IMR-90 (cell line): ENCODE results near the gene MYOZ3. TPM values are rescaled to one million over a fixed set of nuclear protein-coding genes. Genes with fewer than 3 reads are reported as not detected.
A peak's percentile ranks its signal among the peaks of the same experiment; 100 is the strongest.

Source experiments
- ATAC-seq: fragments of 200-7000 bp; cut with Tn5 transposase; 2 replicates; pipeline ENCODE4 v1.9.1; 2020; ENCODE audit warnings: low read depth, mild to moderate bottlenecking, moderate library complexity
- BruUV-seq: library from RNA; stranded (reverse); fragments of 400-500 nt; replicated peaks from 2 replicates; lab custom pipeline; 2021; lab: Mats Ljungman, UMichigan
- CTCF ChIA-PET: fragments of 300-600 bp; formaldehyde crosslinking; extraction: SDS; loops from one replicate; lab custom pipeline; 2021; ENCODE audit warnings: antibody characterized with exemption; lab: Yijun Ruan, JAX
- POLR2A ChIA-PET: fragments of 300-600 bp; sonication (Branson Sonifier 250); formaldehyde crosslinking; loops from one replicate; lab custom pipeline; 2022; ENCODE audit warnings: antibody characterized with exemption; ENCODE audit not compliant: unreplicated experiment; lab: Charles Lee
- DNase-seq: peaks from one replicate; pipeline ENCODE4 v3.0.0; 2013
- H2AFZ ChIP-seq: replicated peaks from 2 replicates; pipeline ENCODE3; 2013; ENCODE audit warnings: low read length, mild to moderate bottlenecking; ENCODE audit not compliant: poor library complexity
- H2AK5ac ChIP-seq: 2 replicates; pipeline ENCODE4 v1.6.1; 2013; ENCODE audit warnings: low read depth, low read length, inconsistent platforms
- H2AK9ac ChIP-seq: replicated peaks from 2 replicates; pipeline ENCODE3; 2013; ENCODE audit warnings: mild to moderate bottlenecking, low read depth, low read length, moderate library complexity; ENCODE audit not compliant: poor library complexity
- H2BK120ac ChIP-seq: 2 replicates; pipeline ENCODE4 v1.6.1; 2013; ENCODE audit warnings: low read depth, low read length, inconsistent platforms
- H2BK15ac ChIP-seq: 3 replicates; pipeline ENCODE4 v1.6.1; 2013; ENCODE audit warnings: low read depth, low read length, inconsistent platforms
- H2BK20ac ChIP-seq: 2 replicates; pipeline ENCODE4 v1.6.1; 2013; ENCODE audit warnings: low read depth, mild to moderate bottlenecking, inconsistent platforms, low read length, moderate library complexity
- H2BK5ac ChIP-seq: 2 replicates; pipeline ENCODE4 v1.6.1; 2013; ENCODE audit warnings: mild to moderate bottlenecking, low read depth, low read length, inconsistent platforms; ENCODE audit not compliant: poor library complexity, severe bottlenecking
- H3K14ac ChIP-seq: replicated peaks from 2 replicates; pipeline ENCODE4 v1.6.1; 2013; ENCODE audit warnings: low read depth, low read length, inconsistent platforms
- H3K18ac ChIP-seq: 2 replicates; pipeline ENCODE4 v1.6.1; 2013; ENCODE audit warnings: low read depth, low read length, control low read depth
- H3K23ac ChIP-seq: 2 replicates; pipeline ENCODE4 v1.6.1; 2013; ENCODE audit warnings: low read depth, low read length, inconsistent platforms
- H3K27ac ChIP-seq: 2 replicates; pipeline ENCODE4 v1.5.1; 2013; ENCODE audit warnings: mild to moderate bottlenecking, control low read depth, low read length; ENCODE audit not compliant: insufficient read depth
- H3K27me3 ChIP-seq: 2 replicates; pipeline ENCODE4 v1.6.1; 2013; ENCODE audit warnings: low read length; ENCODE audit not compliant: control insufficient read depth, insufficient read depth
- H3K36me3 ChIP-seq: 2 replicates; pipeline ENCODE4 v1.6.1; 2013; ENCODE audit warnings: low read length, mixed read lengths; ENCODE audit not compliant: control insufficient read depth, insufficient read depth
- H3K4ac ChIP-seq: 2 replicates; pipeline ENCODE4 v1.6.1; 2013; ENCODE audit warnings: low read depth, low read length, inconsistent platforms
- H3K4me1 ChIP-seq: 2 replicates; pipeline ENCODE4 v1.6.1; 2013; ENCODE audit warnings: low read length, mixed read lengths; ENCODE audit not compliant: control insufficient read depth, insufficient read depth
- H3K4me2 ChIP-seq: 2 replicates; pipeline ENCODE4 v1.6.1; 2013; ENCODE audit warnings: low read depth, mild to moderate bottlenecking, control low read depth, low read length, moderate library complexity
- H3K4me3 ChIP-seq: 2 replicates; pipeline ENCODE4 v1.5.1; 2013; ENCODE audit warnings: low read depth, mild to moderate bottlenecking, control low read depth, low read length, moderate library complexity; ENCODE audit not compliant: insufficient read depth
- H3K56ac ChIP-seq: 2 replicates; pipeline ENCODE4 v1.6.1; 2013; ENCODE audit warnings: low read length, inconsistent platforms; ENCODE audit not compliant: insufficient read depth; ENCODE audit errors: extremely low read depth
- H3K79me1 ChIP-seq, 2 experiments: 2 replicates each; pipeline ENCODE4 v1.6.1; 2013; ENCODE audit warnings: low read length in 2 of 2, inconsistent platforms in 1 of 2, low read depth in 1 of 2
- H3K9ac ChIP-seq: 2 replicates; pipeline ENCODE4 v1.6.1; 2013; ENCODE audit warnings: low read depth, low read length, control low read depth
- H3K9me1 ChIP-seq: 2 replicates; pipeline ENCODE4 v1.6.1; 2013; ENCODE audit warnings: low read length, inconsistent platforms; ENCODE audit not compliant: insufficient read depth
- H3K9me3 ChIP-seq: 2 replicates; pipeline ENCODE4 v1.6.1; 2013; ENCODE audit warnings: low read length; ENCODE audit not compliant: control insufficient read depth, insufficient read depth
- H4K20me1 ChIP-seq: 2 replicates; pipeline ENCODE4 v1.6.1; 2013; ENCODE audit warnings: low read length, inconsistent platforms; ENCODE audit not compliant: insufficient read depth
- H4K5ac ChIP-seq: 2 replicates; pipeline ENCODE4 v1.6.1; 2013; ENCODE audit warnings: mild to moderate bottlenecking, low read depth, low read length, control low read depth
- H4K8ac ChIP-seq, 2 experiments: 2 replicates each; pipeline ENCODE4 v1.6.1; 2013; ENCODE audit warnings: low read depth in 2 of 2, low read length in 2 of 2, control low read depth in 1 of 2, inconsistent platforms in 1 of 2
- H4K91ac ChIP-seq: 2 replicates; pipeline ENCODE4 v1.6.1; 2013; ENCODE audit warnings: low read depth, low read length, inconsistent platforms; ENCODE audit not compliant: insufficient read depth
- BHLHE40 ChIP-seq: fragments of 150-350 bp; IDR thresholded peaks from 2 replicates; pipeline ENCODE4 v1.6.1; 2016; ENCODE audit warnings: mild to moderate bottlenecking, low read depth, low read length
- CEBPB ChIP-seq: IDR thresholded peaks from 2 replicates; pipeline ENCODE4 v1.6.1; 2012; ENCODE audit warnings: low read depth, low read length, improper control_type of control experiment
- CHD1 ChIP-seq: IDR thresholded peaks from 2 replicates; pipeline ENCODE4 v1.6.1; 2012; ENCODE audit warnings: low read depth, low read length, improper control_type of control experiment
- CTCF ChIP-seq: conservative IDR thresholded peaks from 2 replicates; pipeline ENCODE4 v1.5.1; 2012; ENCODE audit warnings: mild to moderate bottlenecking, low read depth, low read length, improper control_type of control experiment
- ELK1 ChIP-seq: fragments of 150-350 bp; IDR thresholded peaks from 2 replicates; pipeline ENCODE4 v1.6.1; 2016; ENCODE audit warnings: low read depth, mild to moderate bottlenecking, low read length, moderate library complexity, borderline replicate concordance
- FOS ChIP-seq: fragments of 150-350 bp; IDR thresholded peaks from 2 replicates; pipeline ENCODE4 v1.6.1; 2016; ENCODE audit warnings: low read depth, low read length
- MAFK ChIP-seq: IDR thresholded peaks from 2 replicates; pipeline ENCODE4 v1.6.1; 2012; ENCODE audit warnings: low read depth, low read length, improper control_type of control experiment
- MAZ ChIP-seq: IDR thresholded peaks from 2 replicates; pipeline ENCODE4 v1.6.1; 2012; ENCODE audit warnings: low read depth, mild to moderate bottlenecking, low read length, improper control_type of control experiment, moderate library complexity, borderline replicate concordance
- NFE2L2 ChIP-seq: fragments of 150-350 bp; IDR thresholded peaks from 2 replicates; pipeline ENCODE4 v1.6.1; 2016; ENCODE audit warnings: low read depth, mild to moderate bottlenecking, low read length
- POLR2A ChIP-seq: IDR thresholded peaks from 2 replicates; pipeline ENCODE4 v1.6.1; 2012; ENCODE audit warnings: mild to moderate bottlenecking, low read depth, low read length
- RAD21 ChIP-seq: IDR thresholded peaks from 2 replicates; pipeline ENCODE4 v1.6.1; 2012; ENCODE audit warnings: low read length, improper control_type of control experiment
- RCOR1 ChIP-seq: IDR thresholded peaks from 2 replicates; pipeline ENCODE4 v1.6.1; 2012; ENCODE audit warnings: mild to moderate bottlenecking, low read length, improper control_type of control experiment; ENCODE audit not compliant: insufficient replicate concordance
- SMC3 ChIP-seq: fragments of 150-350 bp; IDR thresholded peaks from 2 replicates; pipeline ENCODE4 v1.6.1; 2016; ENCODE audit warnings: low read depth, mild to moderate bottlenecking, antibody characterized with exemption, low read length, moderate library complexity
- USF2 ChIP-seq: fragments of 150-350 bp; IDR thresholded peaks from 2 replicates; pipeline ENCODE4 v1.6.1; 2017; ENCODE audit warnings: mild to moderate bottlenecking, antibody characterized with exemption, low read length, low read depth
- WGBS, 2 experiments: methylation state at CpG; one replicate each; pipeline versions ENCODE4 v1.1.5 to v1.1.7; 2013; ENCODE audit warnings: missing lambda C conversion rate in 2 of 2; ENCODE audit not compliant: insufficient read length in 1 of 2; ENCODE audit errors: extremely low coverage in 2 of 2; 5-methylcytosine and 5-hydroxymethylcytosine counted together
- dilution Hi-C: fragments of 300-500 bp; cut with HindIII; formaldehyde crosslinking; loops from one replicate; pipeline ENCODE4 v1.14.3; 2018; ENCODE audit warnings: low sequenced_read_pairs; ENCODE audit not compliant: unreplicated experiment
- in situ Hi-C: fragments of 300-500 bp; cut with MboI; formaldehyde crosslinking; loops from 3 replicates; pipeline ENCODE4 v1.14.3; 2019; ENCODE audit warnings: low sequenced_read_pairs, inconsistent platforms, mixed read lengths
- intact Hi-C: fragments of 100-400 bp; cut with micrococcal nuclease; formaldehyde crosslinking; loops from 2 replicates; pipeline ENCODE4 v1.10.0; 2022
- polyA plus RNA-seq, 3 experiments: library from polyadenylated mRNA; depleted of rRNA; stranded (reverse); fragments of >200 nt; gene quantifications; 2 replicates each; pipeline ENCODE4 v1.2.3, GENCODE V29; 2012; ENCODE audit warnings: low replicate concordance in 1 of 3
- total RNA-seq: library from RNA; depleted of rRNA; stranded (reverse); fragments of >200 nt; gene quantifications from 2 replicates; pipeline ENCODE4 v1.2.3, GENCODE V29; 2012

The MYOZ3 gene
- total and polyA plus RNA-seq, 2 of the 4 experiments (the other 2 are of a cell fraction) = under 0.01 to 0.24 TPM

DNA sequence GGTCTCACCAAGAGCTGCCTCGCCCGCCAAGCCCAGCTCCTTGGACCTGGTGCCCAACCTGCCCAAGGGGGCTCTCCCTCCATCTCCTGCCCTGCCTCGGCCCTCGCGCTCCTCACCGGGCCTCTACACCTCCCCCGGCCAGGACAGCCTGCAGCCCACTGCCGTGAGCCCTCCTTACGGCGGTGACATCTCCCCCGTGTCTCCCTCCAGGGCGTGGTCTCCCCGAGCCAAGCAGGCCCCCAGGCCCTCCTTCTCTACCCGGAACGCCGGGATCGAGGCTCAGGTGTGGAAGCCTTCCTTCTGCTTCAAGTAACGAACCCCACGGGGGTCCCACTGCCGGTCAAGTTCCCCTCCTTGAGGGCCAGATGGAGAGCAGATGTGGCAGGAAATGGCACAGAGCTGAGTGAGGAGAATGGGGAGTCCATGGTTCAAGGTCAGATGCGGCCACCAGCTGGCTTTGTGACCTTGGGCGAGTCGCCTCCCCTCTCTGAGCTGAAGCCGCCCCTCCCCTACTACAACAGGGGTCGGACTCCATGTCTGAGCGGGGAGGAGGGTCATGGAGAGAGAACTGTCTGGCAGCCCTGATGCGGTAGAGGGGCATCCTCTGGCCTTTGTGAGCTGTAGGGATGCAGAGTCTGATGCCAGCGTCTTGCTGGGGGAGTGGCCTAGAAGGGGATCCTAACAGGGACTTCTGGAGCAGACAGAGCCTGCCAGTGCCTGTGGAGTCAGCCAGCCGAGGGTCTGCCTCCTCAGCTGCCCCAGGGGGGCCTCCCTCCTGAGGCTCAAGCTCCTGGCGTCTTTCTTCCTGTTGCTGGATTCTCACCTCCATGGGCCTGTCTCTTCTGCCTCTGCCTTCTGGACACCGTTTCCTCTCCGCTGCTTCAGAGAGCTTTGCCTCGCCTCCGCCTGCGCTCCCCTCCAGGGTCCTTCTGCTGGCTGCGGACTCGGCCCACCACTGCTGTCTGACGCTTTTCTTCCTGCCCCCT, 10.7 kb upstream of the MYOZ3 start:
- 92% methylated on average over 23 of the region's 38 CpGs; no CpG with 5 or more reads in 1 of the 2 experiments for WGBS, 2 experiments
- no peak overlapping the region for H4K91ac ChIP-seq
- no peak overlapping the region for H3K4me2 ChIP-seq
- no TSS peak for BruUV-seq
- no peaks in the 10 kb centered on the region for H3K9me3 ChIP-seq
- H4K5ac ChIP-seq = no peak overlapping the region
- no peak overlapping the region for H2AK9ac ChIP-seq
- peaks cover 24% of the 10 kb centered on the region for H3K4me1 ChIP-seq
- no peak overlapping the region for H4K8ac ChIP-seq
- in situ Hi-C loops = loop anchor here (5.0 kb wide), 2 partner anchors 88 to 198 kb away; no protein-coding TSS in a partner anchor
- H3K27me3 ChIP-seq = no peaks in the 10 kb centered on the region
- H3K23ac ChIP-seq = no peak overlapping the region
- peak overlapping the region; percentile 18 for H2AFZ ChIP-seq
- ChIA-PET CTCF (no interaction called here), POLR2A (no interaction called here)
- H4K20me1 ChIP-seq = peaks cover 60% of the 10 kb centered on the region
- H2BK15ac ChIP-seq = no peak overlapping the region
- no peak overlapping the region for H2BK5ac ChIP-seq
- H3K36me3 ChIP-seq = peaks cover 68% of the 10 kb centered on the region
- H3K4ac ChIP-seq = no peak overlapping the region
- no peak overlapping the region for H2BK20ac ChIP-seq
- no peak for DNase-seq
- no peak for ATAC-seq
- dilution Hi-C loops = no loop called here
- no peak overlapping the region for H3K4me3 ChIP-seq
- H3K9me1 ChIP-seq = peaks cover 11% of the 10 kb centered on the region; the same call in 1 of the 2 replicates
- H3K56ac ChIP-seq = no peak overlapping the region
- no peak overlapping the region for H3K18ac ChIP-seq
- H3K79me1 ChIP-seq = peaks cover 36 to 52% of the 10 kb centered on the region in 2 experiments
- no peak overlapping the region for H3K27ac ChIP-seq
- H3K14ac ChIP-seq = no peak overlapping the region
- H2BK120ac ChIP-seq = no peak overlapping the region
- H2AK5ac ChIP-seq = no peak overlapping the region
- no peak overlapping the region for H3K9ac ChIP-seq
- intact Hi-C loops = no loop called here
- TF ChIP-seq POLR2A (no peak), FOS (no peak), RAD21 (no peak), CTCF (no peak), CEBPB (no peak), ELK1 (no peak), MAZ (no peak), MAFK (no peak), BHLHE40 (no peak), NFE2L2 (no peak), CHD1 (no peak), SMC3 (no peak), USF2 (no peak), RCOR1 (no peak)
